Stimulated activated CD8-positive, alpha-beta memory T cell treated with anti-CD3 and anti-CD28 coated beads, Interleukin-15, amount 100 ng/mL, for 48 hours (primary cell): ENCODE data around the gene TGFBR3.
"Not testable (repeated sequence)": the region's sequence is repeated elsewhere in the genome, so short reads cannot be mapped to it uniquely, and the experiment has no call there.

Experiments used
- DNase-seq, 2 donors: peaks; one replicate each; pipeline ENCODE4 v3.0.0-alpha.2; 2020; ENCODE audit warnings: low read depth in 2 of 2

TGFBR3 gene

GRCh38 chr1:91883470-91883869, 2.5 kb downstream of the TGFBR3 start:
- no peak for DNase-seq

DNA sequence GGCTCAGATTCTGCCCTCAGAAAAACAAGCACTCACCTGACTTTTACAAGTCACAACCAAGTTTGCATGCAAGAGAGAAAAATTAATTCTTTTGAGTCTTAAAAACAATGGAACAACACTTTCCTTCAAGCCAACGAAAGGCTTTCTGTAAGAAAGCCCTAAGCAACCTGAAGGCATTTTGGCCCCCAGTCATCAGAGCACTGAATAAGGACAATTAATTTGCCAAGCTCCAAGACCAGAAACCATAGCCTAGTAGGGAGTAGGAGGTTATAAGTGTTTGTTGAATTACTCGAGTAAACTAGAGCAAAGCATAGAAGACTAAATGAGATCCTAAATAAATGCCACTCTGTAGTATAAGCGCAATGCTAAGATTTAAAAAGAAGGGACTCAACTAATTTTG, 4.7 kb downstream of the TGFBR3 start:
- no peak for DNase-seq

- no peak for DNase-seq
These were observed 6.2 kb downstream of the TGFBR3 start for GRCh38 chr1:91879733-91880132.

DNA sequence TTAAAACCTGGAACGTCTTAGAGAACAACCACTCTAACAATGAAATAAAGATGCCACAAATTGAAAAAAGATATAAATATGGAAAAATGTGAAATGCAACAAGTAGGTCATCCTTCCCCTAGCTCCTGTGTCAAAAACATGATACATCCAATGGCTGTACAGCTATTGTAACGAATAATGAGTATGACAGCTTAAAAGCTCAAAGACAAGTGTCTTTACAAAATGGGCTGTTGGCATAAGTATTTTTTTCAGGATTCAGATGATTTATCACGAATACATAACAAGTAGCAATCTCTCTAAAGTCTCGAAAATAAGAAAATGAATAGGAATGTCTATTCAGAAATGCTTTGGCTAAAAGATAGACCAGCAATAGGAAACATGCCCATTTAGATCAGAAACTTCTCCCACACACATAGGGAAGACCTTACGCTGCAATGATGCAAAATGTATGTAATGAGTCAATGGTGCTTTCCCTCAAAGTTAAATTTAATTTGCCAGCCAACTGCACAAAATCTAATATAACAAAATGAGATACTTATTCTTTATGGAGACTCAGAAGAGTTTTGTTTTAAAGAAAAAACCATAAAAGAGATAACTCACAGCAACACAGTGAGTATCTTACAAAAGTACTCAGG, 8.3 kb downstream of the TGFBR3 start:
- DNase-seq, result no peak

DNA sequence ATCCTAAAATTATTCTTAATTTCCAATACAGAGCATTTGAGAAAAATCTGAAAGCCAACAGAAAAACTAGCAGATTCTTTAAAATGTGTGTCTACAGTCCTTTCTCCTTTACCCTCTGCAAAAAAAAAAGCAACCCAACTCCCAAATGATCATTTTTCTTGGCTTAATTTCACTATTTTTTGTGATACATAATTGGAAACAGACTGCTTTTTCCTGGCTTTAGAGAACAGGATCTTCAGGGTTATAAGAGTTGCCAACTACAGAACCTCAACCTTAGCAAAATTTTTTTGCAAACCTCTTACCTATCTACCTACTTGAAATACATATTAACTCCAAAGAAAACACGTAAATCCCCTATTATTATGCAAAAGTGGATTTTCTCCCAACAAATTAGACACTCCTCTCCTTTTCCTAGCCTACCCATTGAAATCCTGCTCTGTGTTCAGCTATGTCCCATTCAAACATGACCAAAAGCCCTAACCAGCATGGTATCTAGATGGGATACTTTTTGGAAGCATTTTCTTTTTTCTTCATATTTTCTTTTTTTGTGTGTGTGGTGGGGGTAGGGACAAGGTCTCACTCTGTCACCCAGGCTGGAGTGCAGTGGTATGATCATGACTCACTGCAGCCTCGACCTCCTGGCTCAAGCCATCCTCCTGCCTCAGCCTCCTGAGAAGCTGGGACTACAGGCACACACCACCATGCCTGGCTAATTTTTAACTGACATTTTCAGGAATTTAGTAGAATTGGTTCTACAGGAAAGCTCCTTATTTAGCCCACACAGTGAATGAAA, 9.0 kb downstream of the TGFBR3 start:
- no peak for DNase-seq

- peak; percentile 38 to 56 for DNase-seq
These were observed 9.9 kb downstream of the TGFBR3 start for GRCh38 chr1:91876040-91876470.

GRCh38 chr1:91874167-91874566, 11.8 kb downstream of the TGFBR3 start:
- DNase-seq, result no peak

DNA sequence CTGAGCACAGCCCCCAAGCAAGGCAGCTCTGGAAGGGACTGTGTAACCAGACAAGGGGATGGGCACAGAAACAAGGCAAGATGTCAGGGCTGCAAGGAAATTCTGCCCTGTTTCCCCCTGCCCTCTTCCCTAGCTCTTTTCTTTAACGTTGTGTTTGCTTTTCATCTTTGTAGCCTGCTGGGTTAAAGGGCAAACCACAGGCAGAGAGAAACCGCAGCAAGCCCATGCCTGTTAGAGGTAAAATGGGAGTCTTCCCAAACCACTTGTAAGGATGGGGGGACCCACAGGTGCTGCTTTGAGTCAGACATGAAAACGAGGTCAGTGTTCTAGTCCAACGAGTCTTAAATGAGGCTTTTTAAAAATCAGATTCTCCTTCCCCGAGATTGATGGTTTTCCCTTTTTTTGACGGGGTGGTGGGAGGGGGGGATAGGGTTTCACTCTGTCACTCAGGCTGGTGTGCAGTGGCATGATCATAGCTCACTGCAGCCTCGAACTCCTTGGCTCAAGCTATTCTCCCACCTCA, 13.3 kb downstream of the TGFBR3 start:
- peak in 1 of 2 donors; percentile 31 for DNase-seq

DNA sequence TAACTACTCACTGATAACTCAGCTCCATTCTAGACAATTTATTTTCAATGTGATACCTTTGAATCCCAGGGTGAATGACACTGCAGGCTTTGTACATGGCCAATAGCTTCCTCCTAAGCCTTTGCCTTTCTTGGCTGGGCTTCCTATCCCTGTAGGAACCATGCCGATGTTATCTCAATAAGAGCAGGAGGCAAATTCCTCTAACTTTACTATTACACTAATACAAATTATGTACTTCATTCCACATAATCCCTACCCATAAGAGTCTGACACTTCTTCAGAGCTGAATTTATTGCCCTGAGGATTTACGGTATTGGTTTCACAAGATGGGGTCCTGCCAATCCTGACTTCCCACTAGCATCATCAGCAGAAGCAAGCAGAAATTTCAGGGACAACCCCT, 14.0 kb downstream of the TGFBR3 start:
- DNase-seq, result no peak

- DNase-seq, result no peak
These were observed 15.6 kb downstream of the TGFBR3 start for GRCh38 chr1:91870322-91870721.

DNA sequence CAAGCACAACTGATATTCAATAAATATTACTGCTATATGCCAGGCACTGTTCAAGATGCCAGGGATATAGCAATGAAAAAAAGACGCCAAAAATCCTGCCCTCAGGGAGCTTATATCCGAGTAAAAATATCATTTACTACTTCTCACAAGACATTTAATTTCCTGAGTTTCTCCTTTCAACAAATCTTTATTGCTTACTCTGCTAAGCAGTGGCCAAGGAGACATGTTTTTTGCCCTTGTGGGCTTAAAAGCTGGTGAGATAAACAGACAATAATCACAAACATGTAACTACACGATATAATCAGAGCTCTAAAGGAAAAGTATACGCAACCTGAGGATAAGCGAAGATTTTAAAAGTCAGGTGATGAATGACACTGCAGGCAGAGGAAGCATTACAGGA, 19.5 kb downstream of the TGFBR3 start:
- no peak for DNase-seq

DNA sequence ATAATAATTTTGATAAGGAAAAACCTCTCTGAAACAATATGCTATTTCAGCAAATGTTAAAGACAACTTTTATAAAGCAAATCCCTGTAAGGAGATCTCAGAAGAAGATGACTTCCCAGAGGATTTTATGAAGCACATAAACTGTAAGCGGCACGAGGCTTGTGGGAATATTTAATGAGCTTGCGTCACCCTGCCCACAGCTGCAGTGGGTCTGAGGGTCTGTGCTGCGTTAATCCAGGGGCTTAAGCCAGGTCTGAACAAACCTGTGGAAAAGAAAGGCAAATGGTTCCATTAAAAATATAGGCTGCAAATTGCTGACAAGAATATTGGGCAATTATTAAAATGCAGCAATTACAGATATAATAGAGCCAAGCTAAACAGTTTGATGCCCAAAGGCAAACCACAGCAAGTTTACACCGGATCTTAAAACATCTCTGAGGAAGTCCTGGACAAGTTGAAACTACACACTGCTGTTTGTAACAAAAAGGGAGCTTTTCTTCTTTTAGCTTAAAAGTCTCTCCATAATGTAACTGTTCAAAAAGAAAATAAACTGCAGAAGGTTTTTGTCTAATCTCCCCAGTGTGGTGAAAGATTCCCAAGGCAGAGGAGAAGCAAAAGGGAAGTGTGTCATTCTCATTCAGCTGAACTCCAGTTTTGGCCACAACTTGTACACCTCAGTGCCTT, 21.8 kb downstream of the TGFBR3 start:
- DNase-seq, result no peak

DNA sequence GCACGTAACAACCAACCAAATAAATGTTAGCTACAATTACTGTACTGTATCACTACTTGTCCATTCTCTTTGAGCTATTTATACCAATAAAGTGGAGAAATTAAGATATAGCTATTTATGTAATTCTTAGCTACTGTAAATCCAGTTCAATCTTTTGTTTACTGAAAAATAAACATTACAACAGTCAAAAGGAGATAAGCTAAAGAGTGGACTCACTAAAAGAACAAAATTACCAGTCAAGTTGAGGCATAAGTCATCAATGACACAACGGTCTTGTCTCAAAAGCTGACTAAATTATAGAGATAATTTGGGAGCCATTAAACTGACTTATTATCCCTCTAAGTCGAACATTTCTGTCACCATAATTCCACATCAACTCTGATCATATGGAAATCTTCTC, 22.5 kb downstream of the TGFBR3 start:
- DNase-seq, result no peak

DNA sequence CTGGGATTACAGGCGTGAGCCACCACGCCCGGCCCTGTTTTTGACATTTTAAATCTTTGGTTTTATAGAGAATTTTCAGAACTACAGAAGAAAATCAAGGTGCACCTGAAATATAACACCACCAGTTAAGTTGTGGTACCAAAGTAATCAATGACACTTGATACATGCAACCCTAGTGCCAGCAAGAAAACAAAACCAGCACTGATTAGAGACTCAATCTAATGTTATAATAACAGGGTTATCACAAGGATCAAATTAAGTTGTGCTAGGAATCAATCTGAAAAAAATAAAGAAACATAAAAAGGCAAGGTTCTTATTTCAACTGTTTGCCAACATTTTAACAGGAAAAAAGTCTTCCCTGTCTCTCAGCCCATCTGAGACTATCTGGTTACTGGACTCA, 23.8 kb downstream of the TGFBR3 start:
- no peak for DNase-seq

DNA sequence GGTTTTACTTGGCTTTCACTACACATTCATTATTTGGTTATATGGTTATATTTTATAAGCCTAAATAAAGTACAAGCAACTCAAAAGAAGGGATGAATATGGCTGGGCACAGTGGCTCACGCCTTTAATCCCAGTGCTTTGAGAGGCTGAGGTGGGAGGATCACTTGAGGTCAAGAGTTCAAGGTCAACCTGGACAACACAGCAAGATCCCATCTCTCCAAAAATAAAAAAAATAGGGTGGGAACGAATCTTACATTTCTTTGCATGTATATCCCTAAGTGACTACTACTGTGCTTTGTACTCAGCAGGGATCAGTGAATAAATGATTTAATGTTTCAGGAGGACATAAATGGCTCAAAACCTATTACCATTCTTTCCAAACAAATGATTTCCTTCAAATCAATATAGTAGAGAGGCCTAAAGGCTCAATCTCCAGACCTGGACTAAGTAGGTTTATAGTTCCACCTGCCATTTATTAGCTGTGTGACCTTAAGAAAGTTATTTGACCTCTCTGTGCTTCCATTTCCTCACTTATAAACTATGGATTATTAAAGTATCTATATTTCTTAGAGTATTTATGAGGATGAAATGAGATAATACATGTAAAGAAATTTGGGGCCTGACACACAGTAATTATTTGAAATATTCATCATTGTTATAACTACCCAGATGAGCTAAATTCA, 28.3 kb downstream of the TGFBR3 start:
- no peak for DNase-seq

DNA sequence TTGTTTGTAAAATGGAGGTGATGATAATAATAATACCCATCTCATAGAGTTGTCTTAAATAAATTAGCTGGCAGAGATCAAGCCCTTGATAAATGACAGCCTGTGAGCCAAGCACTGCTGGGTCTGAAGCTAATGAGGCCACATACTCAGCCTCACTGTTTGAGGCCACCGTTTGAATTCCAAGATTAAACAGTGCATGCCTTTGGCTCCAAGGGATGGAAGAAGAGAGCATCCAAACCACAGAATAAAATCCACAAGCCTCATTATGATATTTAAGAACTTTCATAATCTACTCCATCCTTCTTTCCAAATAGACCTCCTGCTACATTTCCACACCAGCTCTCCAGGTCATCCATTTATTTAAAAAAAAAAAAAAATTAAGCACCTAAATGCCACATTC, 29.0 kb downstream of the TGFBR3 start:
- DNase-seq, result no peak

DNA sequence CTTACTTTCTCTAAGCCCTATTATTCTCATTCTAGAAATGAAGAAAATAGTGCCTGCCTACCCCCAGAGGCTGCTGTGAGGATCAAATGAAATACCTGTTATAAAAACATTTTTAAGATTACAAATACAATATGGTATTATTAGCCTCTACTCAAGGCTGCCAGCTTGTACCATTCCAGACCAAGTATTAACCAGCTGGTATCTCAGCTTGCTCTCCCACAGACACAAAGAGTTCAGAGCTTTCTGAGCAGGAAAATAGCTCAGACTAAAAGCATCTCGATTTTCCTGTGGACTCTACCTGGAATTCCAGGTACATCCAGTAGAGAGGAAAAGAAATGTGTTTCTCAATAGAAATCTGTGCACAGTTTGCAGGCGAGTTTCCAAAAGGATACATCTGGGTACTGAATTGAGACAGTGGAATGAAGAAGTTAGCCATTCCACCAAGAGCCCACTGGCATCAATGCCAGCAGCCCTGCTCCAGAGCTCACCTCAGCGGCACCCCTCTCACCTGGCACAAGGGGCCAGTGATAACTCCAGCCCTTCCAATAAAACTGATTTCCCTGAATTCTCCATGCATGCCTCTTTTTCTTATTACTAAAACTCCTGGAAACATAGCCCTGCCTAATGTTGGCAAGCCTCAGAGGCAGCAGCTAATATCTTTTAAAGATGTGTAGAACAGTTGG, 31.0 kb downstream of the TGFBR3 start:
- DNase-seq, result no peak

DNA sequence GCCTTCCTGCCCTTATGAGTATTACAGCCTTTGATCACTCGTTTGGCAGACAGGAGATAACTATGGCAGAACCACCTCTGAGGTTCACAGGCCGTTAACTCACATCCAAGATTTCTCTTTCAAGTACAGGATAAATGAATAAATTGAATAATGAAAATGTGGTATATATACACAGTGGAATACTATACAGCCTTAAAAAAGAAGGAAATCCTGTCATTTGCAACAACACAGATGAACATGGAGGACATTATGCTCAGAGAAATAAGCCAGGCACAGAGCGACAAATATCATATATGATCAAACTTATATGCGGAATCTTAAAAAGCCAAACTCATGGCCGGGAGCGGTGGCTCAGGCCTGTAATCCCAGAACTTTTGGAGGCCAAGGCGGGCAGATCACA, 32.6 kb downstream of the TGFBR3 start:
- no peak for DNase-seq

DNA sequence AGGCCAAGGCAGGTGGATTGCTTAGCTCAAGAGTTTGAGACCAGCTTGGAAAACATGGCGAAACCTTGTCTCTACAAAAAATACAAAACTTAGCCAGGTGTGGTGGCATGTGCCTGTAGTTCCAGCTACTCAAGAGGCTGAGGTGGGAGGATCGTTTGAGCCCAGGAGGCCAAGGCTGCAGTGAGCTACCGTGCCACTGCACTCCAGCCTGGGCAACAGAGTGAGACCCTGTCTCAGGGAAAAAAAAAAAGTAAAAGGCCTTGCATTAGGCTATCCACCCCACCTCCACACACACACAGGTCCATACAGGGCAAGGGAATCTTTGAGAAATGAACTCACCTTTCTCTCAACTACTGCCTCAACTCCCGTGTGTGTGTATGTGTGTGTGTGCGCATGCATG, 33.9 kb downstream of the TGFBR3 start:
- not testable (repeated sequence) for DNase-seq

DNA sequence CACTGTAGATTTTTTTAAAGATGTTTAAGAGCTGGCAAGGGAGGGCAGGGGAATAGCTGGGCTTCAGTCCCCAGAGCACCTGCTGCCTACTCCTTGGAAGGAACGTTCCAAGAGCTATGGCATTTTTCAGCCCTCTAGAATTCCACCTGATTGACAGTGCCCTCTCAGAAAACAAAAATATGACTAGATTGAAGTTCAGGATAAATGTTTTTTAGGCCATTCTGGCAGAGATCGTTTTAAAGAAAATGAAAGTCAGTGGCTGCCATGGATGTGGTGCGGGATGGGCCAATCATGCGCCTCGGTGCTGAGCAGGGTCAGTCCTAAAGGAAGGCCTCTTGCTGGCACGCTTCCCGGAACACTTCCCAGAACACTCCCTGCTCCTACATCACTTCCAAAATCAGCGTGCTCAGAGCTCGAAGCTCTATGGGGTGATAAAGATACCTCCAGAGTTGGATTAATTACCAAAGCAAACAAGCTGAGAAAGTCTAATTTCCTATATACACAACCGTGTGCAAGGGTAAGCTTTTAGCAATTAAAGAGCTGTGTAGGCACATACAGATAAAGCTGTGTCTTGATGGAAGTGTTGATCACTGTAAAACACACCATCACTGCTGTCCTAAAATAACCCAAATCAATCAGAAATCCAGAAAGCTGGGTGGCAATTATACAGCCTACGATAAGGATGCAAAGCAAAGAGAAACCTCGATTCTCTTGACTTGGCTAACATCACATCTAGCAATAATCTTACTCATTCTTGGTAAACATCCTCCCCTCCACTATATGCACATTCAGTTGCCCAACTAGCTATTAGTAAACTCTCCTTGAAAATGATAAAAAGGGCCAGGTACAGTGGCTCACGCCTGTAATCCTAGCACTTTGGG, 34.6 kb downstream of the TGFBR3 start:
- no peak for DNase-seq

DNA sequence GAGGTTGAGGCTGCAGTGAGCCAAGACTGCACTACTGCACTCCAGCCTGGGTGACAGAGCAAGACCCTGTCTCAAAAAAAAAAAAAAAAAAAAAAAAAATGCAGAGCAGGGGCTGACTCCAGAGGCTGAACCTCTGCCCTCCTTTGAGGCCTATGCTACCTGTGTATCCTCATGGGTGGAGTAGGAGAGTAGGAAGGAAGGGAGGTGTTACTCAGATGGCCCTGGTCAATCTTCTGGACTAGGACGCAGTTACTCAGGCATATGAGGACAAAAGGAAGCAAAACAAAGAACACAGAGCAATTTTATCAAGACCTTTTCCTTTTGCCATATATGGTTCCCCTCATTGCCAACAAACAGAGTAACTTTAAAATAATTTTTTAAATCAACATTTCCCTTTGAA, 35.2 kb downstream of the TGFBR3 start:
- no peak for DNase-seq
